H9 (cell line): ENCODE measurements around the gene LMNTD1. TPM values are rescaled to one million over a fixed set of nuclear protein-coding genes. Genes with fewer than 3 reads are reported as not detected.

Source experiments
- DNase-seq: peaks from one replicate; pipeline ENCODE4 v3.0.0-alpha.2; 2017
- H2AFZ ChIP-seq: one replicate; pipeline ENCODE4 v1.6.1; 2013; ENCODE audit warnings: mild to moderate bottlenecking, low read length, control low read depth, moderate library complexity
- H2AK5ac ChIP-seq: 2 replicates; pipeline ENCODE4 v1.6.1; 2013; ENCODE audit warnings: low read length, control low read depth, mixed read lengths; ENCODE audit not compliant: insufficient read length
- H2BK120ac ChIP-seq: one replicate; pipeline ENCODE4 v1.6.1; 2013; ENCODE audit warnings: low read depth, mild to moderate bottlenecking, low read length, control low read depth, inconsistent platforms; ENCODE audit not compliant: poor library complexity, severe bottlenecking
- H2BK12ac ChIP-seq: 2 replicates; pipeline ENCODE4 v1.6.1; 2013; ENCODE audit warnings: low read length, control low read depth, mixed read lengths, low read depth; ENCODE audit not compliant: insufficient read length
- H2BK15ac ChIP-seq: 2 replicates; pipeline ENCODE4 v1.6.1; 2013; ENCODE audit warnings: low read depth, low read length, control low read depth
- H2BK20ac ChIP-seq: one replicate; pipeline ENCODE4 v1.6.1; 2013; ENCODE audit warnings: low read depth, mild to moderate bottlenecking, low read length, control low read depth, inconsistent platforms; ENCODE audit not compliant: poor library complexity, severe bottlenecking
- H2BK5ac ChIP-seq: 2 replicates; pipeline ENCODE4 v1.6.1; 2013; ENCODE audit warnings: low read length, control low read depth, mixed read lengths; ENCODE audit not compliant: insufficient read length
- H3K14ac ChIP-seq: 2 replicates; pipeline ENCODE4 v1.6.1; 2013; ENCODE audit warnings: low read length, control low read depth; ENCODE audit not compliant: insufficient read depth
- H3K18ac ChIP-seq: 2 replicates; pipeline ENCODE4 v1.6.1; 2013; ENCODE audit warnings: low read depth, mild to moderate bottlenecking, mixed read lengths, low read length, control low read depth; ENCODE audit not compliant: insufficient read length
- H3K23ac ChIP-seq: 2 replicates; pipeline ENCODE4 v1.6.1; 2013; ENCODE audit warnings: low read length, control low read depth, mixed read lengths, low read depth; ENCODE audit not compliant: insufficient read length
- H3K23me2 ChIP-seq: 2 replicates; pipeline ENCODE4 v1.6.1; 2013; ENCODE audit warnings: low read depth, mild to moderate bottlenecking, mixed read lengths, low read length, control low read depth; ENCODE audit not compliant: insufficient read length, poor library complexity, severe bottlenecking
- H3K27ac ChIP-seq: 2 replicates; pipeline ENCODE4 v1.5.1; 2013; ENCODE audit warnings: low read length, control low read depth, mixed read lengths, low read depth; ENCODE audit not compliant: insufficient read length
- H3K27me3 ChIP-seq: 2 replicates; pipeline ENCODE4 v1.6.1; 2013; ENCODE audit warnings: low read length, control low read depth, inconsistent platforms; ENCODE audit not compliant: insufficient read depth
- H3K4ac ChIP-seq: 2 replicates; pipeline ENCODE4 v1.6.1; 2013; ENCODE audit warnings: low read depth, mild to moderate bottlenecking, control low read depth, inconsistent platforms, low read length, moderate library complexity
- H3K4me1 ChIP-seq: 2 replicates; pipeline ENCODE4 v1.6.1; 2013; ENCODE audit warnings: low read length, control low read depth, inconsistent platforms; ENCODE audit not compliant: insufficient read depth
- H3K4me2 ChIP-seq: 2 replicates; pipeline ENCODE4 v1.6.1; 2013; ENCODE audit warnings: low read length, control low read depth, mixed read lengths; ENCODE audit not compliant: insufficient read length, insufficient read depth
- H3K56ac ChIP-seq: 2 replicates; pipeline ENCODE4 v1.6.1; 2013; ENCODE audit warnings: low read depth, mild to moderate bottlenecking, mixed read lengths, low read length, control low read depth; ENCODE audit not compliant: insufficient read length
- H3K79me1 ChIP-seq: 2 replicates; pipeline ENCODE4 v1.6.1; 2013; ENCODE audit warnings: low read depth, mild to moderate bottlenecking, moderate library complexity, low read length, control low read depth, inconsistent platforms; ENCODE audit not compliant: insufficient read depth, poor library complexity, severe bottlenecking
- H3K79me2 ChIP-seq: 2 replicates; pipeline ENCODE4 v1.6.1; 2013; ENCODE audit warnings: low read length, control low read depth, inconsistent platforms; ENCODE audit not compliant: insufficient read depth
- H3K9ac ChIP-seq: 2 replicates; pipeline ENCODE4 v1.6.1; 2013; ENCODE audit warnings: low read length, control low read depth, mixed read lengths; ENCODE audit not compliant: insufficient read length; ENCODE audit errors: extremely low read depth
- H3K9me3 ChIP-seq: one replicate; pipeline ENCODE4 v1.6.1; 2013; ENCODE audit warnings: low read depth, low read length, inconsistent platforms; ENCODE audit not compliant: control insufficient read depth
- H3T11ph ChIP-seq: one replicate; pipeline ENCODE4 v1.6.1; 2013; ENCODE audit warnings: mild to moderate bottlenecking, low read length, control low read depth, inconsistent platforms
- H4K20me1 ChIP-seq: one replicate; pipeline ENCODE4 v1.6.1; 2013; ENCODE audit not compliant: control insufficient read depth, insufficient read length, insufficient read depth
- H4K5ac ChIP-seq: 2 replicates; pipeline ENCODE4 v1.6.1; 2013; ENCODE audit warnings: low read depth, mild to moderate bottlenecking, mixed read lengths, low read length, control low read depth; ENCODE audit not compliant: insufficient read length
- H4K8ac ChIP-seq: replicated peaks from 2 replicates; pipeline ENCODE4 v1.6.1; 2013; ENCODE audit warnings: low read length, control low read depth, mixed read lengths, low read depth; ENCODE audit not compliant: insufficient read length
- H4K91ac ChIP-seq: 2 replicates; pipeline ENCODE4 v1.6.1; 2013; ENCODE audit warnings: low read depth, mild to moderate bottlenecking, moderate library complexity, mixed read lengths, low read length, control low read depth; ENCODE audit not compliant: insufficient read length
- H3K27ac Mint-ChIP-seq, 3 experiments: 2 replicates in 2 of 3; 3 replicates in 1 of 3; pipeline ENCODE4 v1.8.0; 2020 to 2021; ENCODE audit warnings: mixed read lengths in 3 of 3, mild to moderate bottlenecking in 1 of 3, moderate library complexity in 1 of 3
- H3K27me3 Mint-ChIP-seq: 2 replicates; pipeline ENCODE4 v1.8.0; 2021; ENCODE audit warnings: low read depth, mild to moderate bottlenecking, moderate library complexity, mixed read lengths
- H3K36me3 Mint-ChIP-seq, 3 experiments: 2 replicates in 2 of 3; 3 replicates in 1 of 3; pipeline ENCODE4 v1.8.0; 2020 to 2021; ENCODE audit warnings: low read depth in 3 of 3, mixed read lengths in 3 of 3; ENCODE audit not compliant: insufficient read depth in 1 of 3
- H3K4me1 Mint-ChIP-seq, 2 experiments: 2 replicates each; pipeline ENCODE4 v1.8.0; 2020; ENCODE audit warnings: mixed read lengths in 2 of 2
- H3K4me3 Mint-ChIP-seq, 2 experiments: 2 replicates in 1 of 2; 3 replicates in 1 of 2; pipeline ENCODE4 v1.8.0; 2020 to 2021; ENCODE audit warnings: mild to moderate bottlenecking in 2 of 2, mixed read lengths in 2 of 2, moderate library complexity in 1 of 2
- H3K9me3 Mint-ChIP-seq, 2 experiments: 2 replicates in 1 of 2; 3 replicates in 1 of 2; pipeline ENCODE4 v1.8.0; 2020; ENCODE audit warnings: mild to moderate bottlenecking in 2 of 2, mixed read lengths in 2 of 2, moderate library complexity in 1 of 2
- WGBS: extraction: QIAGEN DNeasy Blood & Tissue Kit; methylation state at CpG from one replicate; pipeline ENCODE4 v1.1.7; 2013; ENCODE audit warnings: missing lambda C conversion rate, low lambda C conversion rate, mixed read lengths; ENCODE audit not compliant: insufficient read length; ENCODE audit errors: extremely low coverage; 5-methylcytosine and 5-hydroxymethylcytosine counted together
- total RNA-seq: library from RNA; stranded (reverse); gene quantifications from 2 replicates; pipeline ENCODE4 v1.2.1, GENCODE V29; 2021
- TF ChIP-seq, protein P1 (sequence below): fragments of 200-600 bp; sonication (generic); conservative IDR thresholded peaks from 3 replicates; pipeline ENCODE4 v1.8.0; 2021; ENCODE audit warnings: antibody characterized with exemption, mild to moderate bottlenecking

LMNTD1 gene
- total RNA-seq, 1 experiment from 2014 or later = not detected

GRCh38 chr12:25590011-25590721, 37.1 kb upstream of the LMNTD1 start:
- Histone ChIP-seq H2BK120ac (no peak overlapping the region), H4K5ac (no peak overlapping the region), H3K9ac (no peak overlapping the region), H4K8ac (no peak overlapping the region), H3K27ac (no peak overlapping the region), H3K56ac (no peak overlapping the region), H2AK5ac (no peak overlapping the region), H3K27me3 (no peaks in the 10 kb centered on the region), H3K4me2 (no peak overlapping the region), H3K14ac (no peak overlapping the region), H3K4ac (no peak overlapping the region), H3K79me1 (no peaks in the 10 kb centered on the region), H2BK5ac (no peak overlapping the region), H3K18ac (no peak overlapping the region), H2BK12ac (no peak overlapping the region), H3K9me3 (no peaks in the 10 kb centered on the region), H3T11ph (no peak overlapping the region), H2BK20ac (no peak overlapping the region), H4K20me1 (no peaks in the 10 kb centered on the region), H2BK15ac (no peak overlapping the region), H2AFZ (no peak overlapping the region), H3K79me2 (no peaks in the 10 kb centered on the region), H3K23ac (no peak overlapping the region), H3K4me1 (no peaks in the 10 kb centered on the region), H3K23me2 (no peaks in the 10 kb centered on the region), H4K91ac (no peak overlapping the region)
- peaks cover 3 to 4% of the 10 kb centered on the region in 2 experiments; a peak in 3 of 5 replicates for H3K9me3 Mint-ChIP-seq
- no peaks in the 10 kb centered on the region for H3K4me1 Mint-ChIP-seq
- DNase-seq = no peak
- H3K27me3 Mint-ChIP-seq = no peaks in the 10 kb centered on the region
- H3K36me3 Mint-ChIP-seq = peaks cover 0 to 6% (median 2%) of the 10 kb centered on the region in 3 experiments; a peak in 3 of 7 replicates
- H3K27ac Mint-ChIP-seq = no peak overlapping the region; a peak in 1 of 7 replicates
- no peak overlapping the region for H3K4me3 Mint-ChIP-seq
- no CpG with 5 or more reads among the region's 5 CpGs for WGBS
- TF ChIP-seq, protein P1, sequence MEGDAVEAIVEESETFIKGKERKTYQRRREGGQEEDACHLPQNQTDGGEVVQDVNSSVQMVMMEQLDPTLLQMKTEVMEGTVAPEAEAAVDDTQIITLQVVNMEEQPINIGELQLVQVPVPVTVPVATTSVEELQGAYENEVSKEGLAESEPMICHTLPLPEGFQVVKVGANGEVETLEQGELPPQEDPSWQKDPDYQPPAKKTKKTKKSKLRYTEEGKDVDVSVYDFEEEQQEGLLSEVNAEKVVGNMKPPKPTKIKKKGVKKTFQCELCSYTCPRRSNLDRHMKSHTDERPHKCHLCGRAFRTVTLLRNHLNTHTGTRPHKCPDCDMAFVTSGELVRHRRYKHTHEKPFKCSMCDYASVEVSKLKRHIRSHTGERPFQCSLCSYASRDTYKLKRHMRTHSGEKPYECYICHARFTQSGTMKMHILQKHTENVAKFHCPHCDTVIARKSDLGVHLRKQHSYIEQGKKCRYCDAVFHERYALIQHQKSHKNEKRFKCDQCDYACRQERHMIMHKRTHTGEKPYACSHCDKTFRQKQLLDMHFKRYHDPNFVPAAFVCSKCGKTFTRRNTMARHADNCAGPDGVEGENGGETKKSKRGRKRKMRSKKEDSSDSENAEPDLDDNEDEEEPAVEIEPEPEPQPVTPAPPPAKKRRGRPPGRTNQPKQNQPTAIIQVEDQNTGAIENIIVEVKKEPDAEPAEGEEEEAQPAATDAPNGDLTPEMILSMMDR = no peak
